Measurements from ENCODE around the gene KDM4F. TPM values are rescaled to one million over a fixed set of nuclear protein-coding genes. Genes with fewer than 3 reads are reported as not detected.

Gene KDM4F
- total and polyA plus RNA-seq, 8 donors, result not detected

- H3K27me3 ChIP-seq, result no peaks in the 10 kb centered on the region
- DNase-seq, result no peak
- H3K36me3 ChIP-seq, result no peaks in the 10 kb centered on the region
- no peak for FAIRE-seq
- ATAC-seq, result no peak
- intact Hi-C loops (cut with DNase I), result no loop called here
- H3K27ac ChIP-seq, result no peak overlapping the region
- H3K4me1 ChIP-seq, result no peaks in the 10 kb centered on the region
- TF ChIP-seq CTCF (IDR thresholded peaks at IDR 0.05), result no peak
- H3K4me3 ChIP-seq, result no peak overlapping the region
- H3K9me3 ChIP-seq, result no peaks in the 10 kb centered on the region
These were observed 3.4 kb upstream of the KDM4F start for GRCh38 chr11:95045812-95046211.

GRCh38 chr11:95050595-95051202 is 1.5 kb downstream of the KDM4F start:
- ATAC-seq, result no peak
- H3K4me1 ChIP-seq, result no peaks in the 10 kb centered on the region
- no peaks in the 10 kb centered on the region for H3K36me3 ChIP-seq
- no peak overlapping the region for H3K27ac ChIP-seq
- no peaks in the 10 kb centered on the region for H3K27me3 ChIP-seq
- H3K9me3 ChIP-seq, result no peaks in the 10 kb centered on the region
- H3K4me3 ChIP-seq, result no peak overlapping the region
- intact Hi-C loops (cut with DNase I), result no loop called here
- no peak for FAIRE-seq
- DNase-seq, result peak in 1 of 6 donors; percentile 55
- 87 to 92% methylated on average over 22 of the region's 22 CpGs for WGBS, 2 donors
- TF ChIP-seq CTCF (IDR thresholded peaks at IDR 0.05), result no peak

- H3K27ac ChIP-seq, result no peak overlapping the region
- no peak for DNase-seq
- H3K36me3 ChIP-seq, result no peaks in the 10 kb centered on the region
- no peaks in the 10 kb centered on the region for H3K9me3 ChIP-seq
- ATAC-seq, result no peak
- TF ChIP-seq CTCF (IDR thresholded peaks at IDR 0.05), result no peak
- no peak for FAIRE-seq
- 40 to 46% methylated on average over 2 of the region's 2 CpGs for WGBS, 2 donors
- intact Hi-C loops (cut with DNase I), result no loop called here
- no peak overlapping the region for H3K4me3 ChIP-seq
- no peaks in the 10 kb centered on the region for H3K27me3 ChIP-seq
- H3K4me1 ChIP-seq, result no peaks in the 10 kb centered on the region
These were observed 5.1 kb downstream of the KDM4F start for GRCh38 chr11:95054356-95054755.

GRCh38 chr11:95055283-95055897 is 6.2 kb downstream of the KDM4F start:
- Histone ChIP-seq H3K4me3 (no peak overlapping the region), H3K27ac (no peak overlapping the region), H3K9me3 (no peaks in the 10 kb centered on the region), H3K4me1 (no peaks in the 10 kb centered on the region), H3K36me3 (no peaks in the 10 kb centered on the region), H3K27me3 (no peaks in the 10 kb centered on the region)
- 40 to 46% methylated on average over 2 of the region's 2 CpGs for WGBS, 2 donors
- DNase-seq (no peak), FAIRE-seq (no peak), ATAC-seq (no peak)
- intact Hi-C loops (cut with DNase I), result no loop called here
- TF ChIP-seq CTCF (IDR thresholded peaks at IDR 0.05), result no peak

- no peak overlapping the region for H3K4me3 ChIP-seq
- 90 to 95% methylated on average over 8 of the region's 8 CpGs for WGBS, 2 donors
- H3K27ac ChIP-seq, result no peak overlapping the region
- H3K9me3 ChIP-seq, result no peaks in the 10 kb centered on the region
- no peaks in the 10 kb centered on the region for H3K36me3 ChIP-seq
- H3K4me1 ChIP-seq, result no peaks in the 10 kb centered on the region
- no peaks in the 10 kb centered on the region for H3K27me3 ChIP-seq
- TF ChIP-seq CTCF (IDR thresholded peaks at IDR 0.05), result no peak
- no peak for DNase-seq
- no peak for FAIRE-seq
- intact Hi-C loops (cut with DNase I), result no loop called here
- no peak for ATAC-seq
These were observed 8.7 kb downstream of the KDM4F start for GRCh38 chr11:95057959-95058358.

Measured in pancreas (tissue), 10 donors.